ENCODE data around the gene ERC1. TPM values are rescaled to one million over a fixed set of nuclear protein-coding genes. Genes with fewer than 3 reads are reported as not detected.
"Not testable (repeated sequence)": the region's sequence is repeated elsewhere in the genome, so short reads cannot be mapped to it uniquely, and the experiment has no call there.

The ERC1 gene
- total RNA-seq, 2 donors from 2014 or later: 26.9 to 41.9 TPM

- H3K9me3 ChIP-seq: no peaks in the 10 kb centered on the region
- no peaks in the 10 kb centered on the region for H3K4me1 ChIP-seq
- no peak overlapping the region for H3K9ac ChIP-seq (ENCODE audit: low read depth in 2 of 2, low read length in 2 of 2)
- H3K27me3 ChIP-seq: no peaks in the 10 kb centered on the region
- no peak overlapping the region for H3K4me3 ChIP-seq
- no peak for DNase-seq
- no peak for TF ChIP-seq CTCF (IDR thresholded peaks at IDR 0.05)
- no peak overlapping the region for H3K27ac ChIP-seq
- intact Hi-C loops (cut with DNase I): no loop called here
- no peaks in the 10 kb centered on the region for H3K36me3 ChIP-seq
These were observed 214.6 kb downstream of the ERC1 start for GRCh38 chr12:1205512-1206060.

- Histone ChIP-seq H3K9me3 (no peaks in the 10 kb centered on the region), H3K9ac (ENCODE audit: low read depth in 2 of 2, low read length in 2 of 2) (no peak overlapping the region), H3K36me3 (no peaks in the 10 kb centered on the region), H3K4me3 (no peak overlapping the region), H3K27me3 (no peaks in the 10 kb centered on the region), H3K27ac (no peak overlapping the region), H3K4me1 (no peaks in the 10 kb centered on the region)
- no peak for TF ChIP-seq CTCF (IDR thresholded peaks at IDR 0.05)
- intact Hi-C loops (cut with DNase I): no loop called here
- no peak for DNase-seq
These were observed 215.2 kb downstream of the ERC1 start for GRCh38 chr12:1206118-1206734.

GRCh38 chr12:1207276-1207675, 216.3 kb downstream of the ERC1 start:
- H3K9me3 ChIP-seq: no peaks in the 10 kb centered on the region
- H3K36me3 ChIP-seq: no peaks in the 10 kb centered on the region
- no peak overlapping the region for H3K9ac ChIP-seq (ENCODE audit: low read depth in 2 of 2, low read length in 2 of 2)
- TF ChIP-seq CTCF (IDR thresholded peaks at IDR 0.05): no peak
- intact Hi-C loops (cut with DNase I): no loop called here
- no peak overlapping the region for H3K27ac ChIP-seq
- no peaks in the 10 kb centered on the region for H3K27me3 ChIP-seq
- H3K4me1 ChIP-seq: peaks cover 1% of the 10 kb centered on the region
- no peak for DNase-seq
- no peak overlapping the region for H3K4me3 ChIP-seq

GRCh38 chr12:1208719-1209118, 217.7 kb downstream of the ERC1 start:
- intact Hi-C loops (cut with DNase I): not testable (repeated sequence)

GRCh38 chr12:1212526-1212925, 221.5 kb downstream of the ERC1 start:
- Histone ChIP-seq H3K27ac (no peak overlapping the region), H3K4me3 (no peak overlapping the region), H3K36me3 (no peaks in the 10 kb centered on the region), H3K27me3 (no peaks in the 10 kb centered on the region), H3K9me3 (no peaks in the 10 kb centered on the region), H3K4me1 (peaks cover 7% of the 10 kb centered on the region), H3K9ac (ENCODE audit: low read depth in 2 of 2, low read length in 2 of 2) (no peak overlapping the region)
- peak; percentile 73 for DNase-seq
- TF ChIP-seq CTCF (IDR thresholded peaks at IDR 0.05): no peak
- intact Hi-C loops (cut with DNase I): loop anchor here (10.0 kb wide), 1 partner anchor 78 kb away; no protein-coding TSS in a partner anchor

More at GRCh38 chr12:1208719-1209118, 217.7 kb downstream of the ERC1 start:
- not testable (repeated sequence) for H3K27ac ChIP-seq; H3K4me1 ChIP-seq; DNase-seq; H3K9me3 ChIP-seq; H3K27me3 ChIP-seq; H3K4me3 ChIP-seq; H3K9ac ChIP-seq (ENCODE audit: low read depth in 2 of 2, low read length in 2 of 2); H3K36me3 ChIP-seq

- H3K27ac ChIP-seq: no peak overlapping the region
- no peak for TF ChIP-seq CTCF (IDR thresholded peaks at IDR 0.05)
- intact Hi-C loops (cut with DNase I): loop anchor here (10.0 kb wide), 1 partner anchor 78 kb away; no protein-coding TSS in a partner anchor
- no peak overlapping the region for H3K4me3 ChIP-seq
- no peaks in the 10 kb centered on the region for H3K27me3 ChIP-seq
- no peak overlapping the region for H3K9ac ChIP-seq (ENCODE audit: low read depth in 2 of 2, low read length in 2 of 2)
- H3K36me3 ChIP-seq: no peaks in the 10 kb centered on the region
- no peaks in the 10 kb centered on the region for H3K9me3 ChIP-seq
- DNase-seq: no peak
- peaks cover 7% of the 10 kb centered on the region for H3K4me1 ChIP-seq
These were observed 222.2 kb downstream of the ERC1 start for GRCh38 chr12:1213205-1213604.

Measured in colonic mucosa (tissue), 4 donors.